SIG-M5 treated with dmso at 0.1 percent for 504 hours (cell line): ENCODE data around the gene XRCC4.
"Not testable (repeated sequence)": the region's sequence is repeated elsewhere in the genome, so short reads cannot be mapped to it uniquely, and the experiment has no call there.

Experiments used
- DNase-seq: peaks from one replicate; lab custom pipeline; 2025; ENCODE audit not compliant: unreplicated experiment; lab: John Stamatoyannopoulos, UW

XRCC4 gene

DNA sequence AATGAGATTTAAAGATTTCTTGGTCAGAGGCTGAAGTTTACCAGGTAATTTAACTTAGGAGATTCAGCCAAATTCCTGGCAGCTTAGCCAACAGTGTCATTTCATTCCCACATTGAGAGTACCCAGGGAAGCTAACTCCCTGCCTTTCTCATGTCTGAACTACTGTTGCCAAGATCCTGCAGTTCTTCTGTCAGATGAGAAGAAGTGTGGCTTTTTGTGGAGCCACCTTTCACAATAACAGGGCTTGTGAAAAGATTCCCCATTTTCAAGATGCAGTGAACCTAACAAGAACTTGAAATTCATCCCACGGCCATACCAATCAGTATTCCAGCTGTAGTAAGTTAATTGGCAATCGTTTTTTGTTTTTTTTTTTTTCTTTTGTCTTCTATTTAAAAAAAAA is 176.4 kb downstream of the XRCC4 start:
- no peak for DNase-seq

DNA sequence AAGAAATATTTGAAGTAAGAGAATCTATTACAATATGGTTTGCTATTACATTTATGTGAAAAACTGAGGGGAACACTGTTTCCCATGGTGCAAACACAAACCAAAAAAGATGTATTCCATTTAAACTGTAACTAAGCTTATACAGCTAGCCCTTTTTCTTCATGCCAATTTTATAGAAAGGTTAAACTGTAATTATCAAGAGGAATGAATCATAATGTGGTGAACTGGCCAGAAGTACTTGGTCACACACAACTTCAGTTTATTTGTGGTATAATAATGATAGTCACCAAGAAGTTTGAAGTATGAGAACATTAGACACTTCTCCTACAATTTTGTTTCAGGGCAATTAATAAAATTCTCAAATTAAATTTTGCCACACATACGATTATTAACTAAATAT is 177.9 kb downstream of the XRCC4 start:
- no peak for DNase-seq

DNA sequence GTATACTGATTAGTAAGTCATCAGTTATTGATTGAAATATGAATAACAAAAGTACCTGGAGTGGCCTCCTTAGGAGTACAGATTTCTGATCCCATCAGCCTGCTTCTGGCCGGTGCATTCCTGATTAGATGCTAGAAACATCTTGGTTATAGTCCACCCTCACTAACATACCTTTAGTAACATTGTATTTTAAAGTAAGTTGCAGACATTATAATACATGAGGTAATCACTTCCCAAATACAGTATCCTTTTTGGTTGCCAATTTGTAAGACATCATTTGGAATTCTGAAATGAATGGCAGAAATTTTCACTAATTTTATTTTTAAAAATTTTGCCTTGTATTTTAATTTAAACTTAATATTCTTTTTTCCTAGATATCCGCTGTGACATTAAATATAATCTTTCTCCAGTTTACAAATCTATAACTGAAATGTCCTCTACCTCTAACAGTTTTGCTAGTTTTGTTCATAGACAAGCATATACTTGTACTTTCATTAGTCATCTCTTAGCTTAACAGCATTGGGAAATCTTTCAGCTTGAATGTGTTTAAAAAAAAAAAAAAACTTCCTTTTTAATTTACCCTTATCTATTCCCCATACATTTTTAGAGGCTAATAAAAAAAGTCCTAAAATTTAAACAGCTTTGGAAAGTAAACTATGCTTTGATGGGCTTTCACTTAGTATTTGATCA is 178.9 kb downstream of the XRCC4 start:
- DNase-seq: peak; percentile 13

DNA sequence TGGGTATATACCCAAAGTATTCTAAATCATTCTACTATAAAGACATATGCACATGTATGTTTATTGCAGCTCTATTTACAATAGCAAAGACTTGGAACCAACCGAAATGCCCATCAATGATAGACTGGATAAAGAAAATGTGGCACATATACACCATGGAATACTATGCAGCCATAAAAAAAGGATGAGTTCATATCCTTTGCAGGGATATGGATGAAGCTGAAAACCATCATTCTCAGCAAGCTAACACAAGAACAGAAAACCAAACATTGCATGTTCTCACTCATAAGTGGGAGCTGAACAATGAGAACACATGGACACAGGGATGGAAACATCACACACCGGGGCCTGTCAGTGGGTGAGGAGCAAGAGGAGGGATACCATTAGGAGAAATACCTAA is 180.3 kb downstream of the XRCC4 start:
- DNase-seq: not testable (repeated sequence)

DNA sequence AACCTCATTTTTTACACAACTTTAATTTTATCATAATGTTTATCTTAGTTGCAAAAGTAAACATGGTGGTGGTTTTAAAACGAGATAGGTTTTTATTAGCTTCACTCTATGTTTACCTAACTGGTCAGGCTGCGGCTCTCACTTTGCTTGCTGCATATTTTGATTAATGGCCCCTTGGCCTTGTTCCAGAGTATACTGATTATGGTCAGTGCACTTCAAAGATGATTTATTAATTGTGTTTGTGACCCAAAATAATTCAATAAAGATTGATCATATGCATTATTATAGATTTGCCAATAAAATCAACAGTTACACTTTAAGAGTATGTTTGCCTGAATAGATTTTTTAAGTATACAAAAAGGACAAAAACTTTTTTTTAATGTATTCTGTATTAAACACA is 188.0 kb downstream of the XRCC4 start:
- DNase-seq: peak; percentile 21

DNA sequence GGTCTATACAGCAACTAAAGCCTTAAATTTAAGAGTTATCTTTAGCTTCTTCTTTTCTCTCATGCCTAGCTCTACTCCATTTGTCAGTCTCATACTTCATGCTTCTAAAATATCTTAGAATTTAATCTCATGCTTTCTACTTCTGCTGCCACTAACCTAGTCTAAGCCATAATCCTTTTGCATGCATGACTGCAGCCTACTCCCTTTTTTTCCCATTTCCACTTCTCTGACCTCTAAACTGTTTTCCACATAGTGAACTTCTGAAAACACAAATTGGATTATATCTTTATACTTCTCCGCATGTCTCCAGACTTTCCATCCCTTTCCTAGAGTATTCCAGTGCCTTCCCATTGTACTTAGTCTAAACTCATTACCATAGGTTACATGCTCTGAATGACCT is 193.0 kb downstream of the XRCC4 start:
- no peak for DNase-seq

DNA sequence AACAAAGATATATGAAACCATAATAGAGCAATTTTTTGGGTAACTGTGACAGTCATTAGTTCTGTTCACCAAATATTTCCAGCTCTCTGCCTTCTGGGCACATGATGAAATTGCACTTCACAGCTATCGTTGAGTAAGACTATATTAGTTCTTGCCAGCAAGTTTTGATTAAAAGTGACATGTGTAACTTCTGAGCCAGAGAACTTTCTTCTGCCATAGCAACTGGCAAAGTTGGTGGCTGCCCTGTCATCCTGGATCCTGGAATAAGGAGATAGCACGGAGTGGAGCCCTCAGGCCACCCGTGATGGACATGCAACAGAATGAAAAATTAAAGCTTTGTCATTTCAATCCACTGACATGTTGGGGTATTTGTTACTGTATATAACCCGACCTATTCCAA is 199.8 kb downstream of the XRCC4 start:
- DNase-seq: no peak

DNA sequence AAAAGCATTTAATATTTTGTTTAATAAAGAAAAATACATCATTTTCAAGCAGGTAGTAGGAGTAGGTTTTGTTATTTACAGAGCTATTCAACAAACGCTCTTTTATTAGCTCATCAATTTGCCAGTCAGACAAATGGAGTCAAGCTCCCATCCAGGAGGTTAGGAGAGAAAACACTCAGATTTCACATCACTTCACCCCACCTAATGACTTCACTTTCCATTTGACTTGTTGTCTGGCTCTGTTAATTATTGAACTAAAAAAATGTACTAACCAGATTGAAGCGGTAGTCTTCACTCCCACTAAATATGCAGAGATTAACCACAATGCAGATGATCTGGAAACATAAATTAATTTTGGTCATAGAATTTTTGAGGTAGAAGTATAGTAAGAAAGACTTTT is 200.6 kb downstream of the XRCC4 start:
- DNase-seq: no peak

DNA sequence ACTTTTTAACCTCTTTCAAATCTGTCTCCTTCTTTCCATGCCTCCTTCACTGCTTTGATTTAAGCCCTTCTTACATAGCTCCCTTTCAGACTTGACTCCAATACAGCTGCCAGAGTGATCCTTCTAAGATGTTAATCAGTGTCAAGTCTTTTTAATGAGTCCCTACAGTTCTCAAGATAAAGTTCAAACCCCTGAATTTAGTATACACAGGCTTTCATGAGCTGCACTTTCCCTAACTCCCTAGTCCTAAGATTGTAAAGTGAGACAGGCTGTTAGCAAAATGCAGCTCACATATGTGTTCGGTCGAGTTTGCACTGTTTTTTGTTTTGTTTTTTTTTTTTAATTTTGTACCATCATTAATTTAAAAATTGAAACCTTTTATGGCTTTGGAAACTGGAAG is 203.8 kb downstream of the XRCC4 start:
- no peak for DNase-seq

DNA sequence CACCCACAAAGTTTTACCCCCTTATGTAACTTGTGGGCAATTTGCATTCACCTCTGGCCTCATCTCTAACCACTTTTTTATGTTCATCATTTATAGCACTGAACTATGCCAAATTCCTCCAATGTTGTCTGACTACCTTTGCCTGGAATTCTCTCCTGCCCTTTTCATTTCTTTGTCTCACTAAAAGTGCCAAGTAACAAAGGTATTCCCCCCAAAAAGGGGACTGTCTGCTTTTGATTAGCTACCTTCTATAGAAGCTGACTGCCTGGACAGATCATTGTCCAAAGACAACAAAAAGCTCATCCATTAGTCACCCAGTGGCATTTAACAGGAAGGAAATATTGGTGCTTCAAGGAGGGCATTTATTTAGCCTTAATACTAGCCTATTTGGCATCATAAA is 204.3 kb downstream of the XRCC4 start:
- no peak for DNase-seq

DNA sequence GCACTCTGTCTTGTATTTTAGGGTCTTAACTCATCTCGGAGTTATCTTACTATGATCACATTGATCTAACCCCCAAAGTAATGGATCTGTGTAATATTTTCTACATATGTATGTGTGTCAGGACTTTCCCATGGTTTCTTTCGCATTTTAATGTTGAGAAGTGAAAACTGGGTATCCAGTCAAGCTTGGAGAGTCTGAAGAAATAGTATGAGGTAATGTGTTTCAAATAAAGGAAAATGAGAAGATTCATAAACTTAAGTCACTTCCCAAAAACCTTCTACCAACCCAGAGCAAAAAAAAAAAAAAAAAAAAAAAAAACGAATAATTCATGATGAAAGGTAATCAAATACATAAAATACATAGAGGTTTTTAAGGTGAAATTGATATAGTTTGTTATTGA is 206.4 kb downstream of the XRCC4 start:
- DNase-seq: no peak

DNA sequence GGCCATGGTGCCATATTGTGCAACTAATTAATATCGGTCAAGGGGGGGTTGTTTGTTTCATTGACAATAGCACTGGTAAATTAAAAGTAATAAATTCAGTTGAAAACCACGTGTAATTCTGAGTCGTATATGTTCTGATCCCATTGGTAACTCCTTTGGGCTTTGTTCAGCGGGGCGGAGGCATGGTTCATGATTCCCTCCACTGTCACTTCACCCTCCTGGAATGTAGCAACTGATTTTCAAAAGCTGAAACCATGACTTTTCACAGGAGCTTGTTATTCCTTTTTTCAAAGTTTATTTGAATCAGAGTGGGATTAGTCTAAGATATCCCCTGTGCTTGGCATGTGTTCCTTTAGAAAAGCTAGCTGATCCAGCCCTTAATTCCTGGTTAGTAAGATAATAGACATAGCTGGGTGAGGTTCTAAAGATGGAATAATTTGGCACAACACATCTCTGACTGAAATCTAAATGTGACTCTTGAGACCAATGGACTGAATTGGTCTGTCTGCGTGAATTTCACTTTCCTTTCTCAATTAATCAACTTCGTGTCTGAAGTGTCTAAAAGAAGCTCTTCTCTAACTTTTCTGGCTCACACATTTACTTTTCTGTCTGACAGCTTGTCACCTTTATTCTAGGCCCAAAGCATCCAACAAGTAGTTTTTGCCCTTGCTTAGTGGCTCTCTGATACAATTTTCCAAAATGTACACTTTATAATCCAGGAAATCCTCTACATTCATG is 208.5 kb downstream of the XRCC4 start:
- no peak for DNase-seq

DNA sequence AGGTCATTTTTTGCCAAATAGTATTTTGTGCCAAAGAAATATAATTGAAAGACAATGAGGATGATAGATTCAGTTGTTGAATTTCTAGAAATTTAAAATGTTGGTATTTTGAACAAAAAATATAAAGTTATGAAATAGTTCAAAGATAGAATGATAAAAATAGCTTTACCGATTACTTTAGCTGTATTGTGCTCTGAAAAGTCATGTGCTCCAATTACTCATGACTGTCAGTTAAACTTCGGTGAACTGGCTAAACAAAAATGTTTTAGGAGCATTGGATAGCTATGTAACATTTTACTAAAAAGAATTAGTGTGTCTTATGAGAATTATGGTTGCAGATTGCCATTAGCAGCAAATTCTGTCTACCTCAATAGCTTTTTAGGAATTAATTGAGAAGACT is 216.9 kb downstream of the XRCC4 start:
- DNase-seq: no peak

DNA sequence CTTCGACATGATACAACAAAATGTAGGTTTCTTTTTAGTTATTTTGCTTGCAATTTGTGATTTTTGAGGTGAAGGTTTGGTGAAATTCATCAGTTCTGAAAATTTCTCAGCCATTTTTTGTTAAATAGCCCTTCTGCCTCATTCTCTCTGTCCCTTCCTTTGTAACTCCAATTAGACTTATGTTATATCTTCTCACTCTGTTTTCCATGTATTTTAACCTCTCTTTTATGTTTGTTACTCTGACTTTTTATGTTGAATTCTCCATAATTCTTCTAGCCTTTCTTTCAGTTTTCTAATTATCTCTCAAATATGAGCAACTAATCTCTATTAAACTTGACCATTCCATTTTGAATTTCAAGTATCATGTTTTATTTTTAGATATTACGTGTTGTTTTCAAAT is 222.0 kb downstream of the XRCC4 start:
- DNase-seq: no peak

DNA sequence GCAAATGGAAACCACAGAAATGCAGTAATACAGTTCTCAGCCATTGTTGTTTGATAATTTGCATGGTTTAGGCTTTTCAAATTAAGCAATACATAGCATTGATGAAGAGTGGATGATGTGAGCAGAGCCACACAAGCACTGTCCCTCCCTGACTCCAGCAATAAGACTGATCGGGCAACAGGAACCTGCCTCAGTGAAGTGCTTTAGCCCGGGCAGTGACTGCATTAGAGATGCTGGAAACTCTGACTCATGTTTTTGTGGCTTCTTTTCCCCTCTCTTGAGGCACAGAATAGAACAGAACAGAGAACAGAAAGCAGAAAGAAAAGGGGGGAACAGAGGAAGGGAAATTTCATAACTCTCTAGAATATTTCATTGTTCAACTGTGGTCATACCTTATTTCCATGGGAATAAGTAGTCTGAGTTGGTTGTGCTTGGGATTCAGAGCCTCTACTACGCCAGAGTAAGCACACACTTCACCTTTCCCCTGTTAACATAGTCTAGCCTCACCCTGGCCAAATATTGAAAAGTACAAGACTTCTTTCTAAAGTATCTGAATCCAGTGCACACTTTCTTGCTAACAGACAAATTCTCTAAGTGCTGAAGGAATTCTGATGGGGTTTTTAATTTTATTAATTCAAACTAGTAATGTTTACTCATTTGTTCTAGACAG is 229.4 kb downstream of the XRCC4 start:
- DNase-seq: peak; percentile 100

DNA sequence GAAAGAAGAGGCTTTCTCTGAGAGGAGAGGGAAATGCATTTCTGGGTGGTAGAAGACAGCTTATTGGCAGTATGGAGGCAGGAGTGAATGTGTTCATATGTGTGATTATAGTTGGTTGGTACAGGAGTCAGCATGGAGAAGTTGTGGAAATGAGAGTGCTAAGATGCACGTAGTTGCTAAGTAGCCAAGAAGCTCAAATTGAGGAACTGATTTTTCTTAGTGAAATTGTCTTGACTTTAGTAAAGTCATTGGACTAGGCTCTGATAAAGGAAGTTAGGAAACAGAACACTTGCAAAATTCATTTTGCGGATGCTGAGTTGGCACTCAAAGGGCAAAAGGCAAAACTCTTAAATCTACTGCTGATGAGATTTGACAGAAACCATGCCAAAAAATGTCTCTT is 235.3 kb downstream of the XRCC4 start:
- DNase-seq: peak; percentile 99

DNA sequence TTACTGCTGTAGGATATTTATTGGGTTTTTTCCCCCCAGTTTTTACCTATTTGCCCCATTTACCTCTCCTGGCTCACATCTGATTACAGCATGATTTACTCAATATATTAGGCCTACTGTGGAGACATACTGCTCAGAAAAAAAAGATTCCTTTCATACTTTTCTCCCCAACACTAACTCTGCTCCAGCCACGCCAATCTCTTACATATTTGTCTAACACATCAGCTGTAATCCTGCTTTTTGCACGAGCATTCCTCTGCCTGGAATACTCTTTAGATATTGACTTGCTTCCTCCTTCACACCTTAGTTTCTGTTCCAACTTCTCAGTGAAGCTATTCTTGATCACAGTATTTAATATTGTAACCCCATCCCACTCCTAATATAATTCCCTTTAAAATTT is 236.1 kb downstream of the XRCC4 start:
- no peak for DNase-seq

DNA sequence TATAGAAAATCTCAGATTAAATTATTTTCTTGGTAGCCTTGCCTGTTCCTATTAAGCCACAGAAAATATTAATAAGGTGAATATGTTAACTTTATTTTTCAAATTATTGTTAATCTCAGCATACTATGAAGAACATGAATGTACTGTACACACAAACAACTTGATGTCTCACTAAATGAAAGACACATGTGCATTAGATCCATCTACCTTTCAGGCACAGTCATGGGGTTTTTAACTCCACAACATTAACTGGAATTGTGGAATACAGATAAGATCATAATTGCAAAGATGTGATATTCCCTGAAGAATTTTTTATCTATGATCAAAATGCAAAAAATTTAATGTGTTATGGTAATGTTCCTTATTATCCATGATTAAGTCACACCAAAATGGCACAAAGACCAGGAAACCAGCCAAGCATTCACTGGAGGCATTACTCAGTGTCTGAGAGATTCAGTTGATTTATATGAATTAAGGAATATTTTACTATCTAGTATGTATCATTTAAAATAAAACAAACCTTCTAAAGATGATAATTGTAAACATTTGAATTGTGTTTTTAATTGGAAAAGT is 244.2 kb downstream of the XRCC4 start:
- no peak for DNase-seq

DNA sequence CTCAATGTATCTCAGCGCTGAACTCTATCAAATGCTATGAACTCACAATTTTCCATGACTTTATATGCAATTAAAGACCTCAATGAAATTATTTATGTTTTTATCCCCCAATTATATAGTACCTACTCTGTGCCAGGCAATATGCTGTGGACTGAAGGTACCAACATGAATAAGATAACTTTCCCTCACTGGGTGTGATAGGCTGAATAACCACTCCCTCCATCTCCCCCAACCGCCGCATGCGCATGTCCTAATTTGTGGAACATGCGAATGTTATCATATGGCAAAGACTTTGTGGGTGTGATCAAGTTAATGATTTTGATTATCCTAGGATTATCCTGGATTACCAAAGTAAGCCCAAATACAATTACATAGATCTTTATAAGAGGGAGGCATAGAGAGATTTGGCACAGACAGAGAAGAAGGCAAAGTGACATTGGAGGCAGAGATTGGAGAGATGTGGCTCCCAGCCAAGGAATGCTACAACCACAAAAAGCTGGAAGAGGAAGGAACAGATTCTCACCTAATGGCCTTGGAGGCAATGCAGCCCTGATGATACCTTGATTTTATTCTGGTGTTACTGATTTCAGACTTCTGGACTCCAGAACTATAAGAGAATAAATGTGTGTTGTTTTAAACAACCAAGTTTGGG is 245.1 kb downstream of the XRCC4 start:
- DNase-seq: no peak

DNA sequence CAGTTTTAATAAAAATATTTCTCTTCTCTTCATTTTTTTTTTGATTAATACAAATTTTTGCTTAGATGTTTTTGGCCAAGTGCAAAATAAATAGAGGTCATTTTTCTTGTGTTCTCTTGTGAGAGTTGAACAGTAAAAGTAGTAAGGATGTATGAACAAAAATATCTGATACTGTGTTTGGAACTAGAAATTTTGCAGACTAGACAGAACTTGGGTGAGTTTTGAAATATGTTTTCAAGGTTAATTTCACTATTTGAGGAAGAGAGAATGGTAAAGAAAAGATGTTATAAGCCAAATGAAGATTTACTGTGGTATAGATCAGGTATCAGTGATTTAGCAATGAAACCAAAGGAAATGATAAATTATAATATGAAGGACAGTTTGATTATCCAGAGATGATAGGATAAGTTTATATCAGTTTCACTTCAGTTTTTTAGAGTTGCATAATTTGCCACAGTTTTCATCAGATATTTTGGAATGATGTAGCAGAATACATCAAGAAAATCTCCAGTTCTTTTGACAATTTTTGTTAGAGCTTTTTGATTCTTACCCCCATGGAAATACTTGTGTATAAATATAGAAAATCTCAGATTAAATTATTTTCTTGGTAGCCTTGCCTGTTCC is 246.3 kb downstream of the XRCC4 start:
- peak; percentile 53 for DNase-seq

DNA sequence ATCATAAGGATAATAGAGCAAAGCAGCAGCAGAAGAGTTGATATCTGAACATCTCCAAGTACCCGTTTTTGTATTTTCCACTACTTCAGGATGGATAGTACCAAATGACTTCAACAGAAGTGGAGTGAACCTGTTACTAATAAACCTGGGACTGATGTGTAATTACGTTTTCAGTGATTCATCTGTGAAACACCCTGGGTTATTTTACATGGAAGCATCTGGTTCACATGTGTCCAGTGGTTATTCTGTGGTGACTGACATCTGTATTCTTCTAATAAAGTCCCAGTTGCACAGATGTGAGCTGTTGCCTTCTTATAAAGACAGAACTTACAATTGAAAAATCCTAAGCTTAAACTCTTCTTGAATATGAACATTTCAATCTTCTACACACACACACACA is 254.5 kb downstream of the XRCC4 start:
- DNase-seq: no peak
